Measurements from ENCODE around the gene HEMGN.
A peak's percentile ranks its signal among the peaks of the same experiment; 100 is the strongest.

The HEMGN gene

DNA sequence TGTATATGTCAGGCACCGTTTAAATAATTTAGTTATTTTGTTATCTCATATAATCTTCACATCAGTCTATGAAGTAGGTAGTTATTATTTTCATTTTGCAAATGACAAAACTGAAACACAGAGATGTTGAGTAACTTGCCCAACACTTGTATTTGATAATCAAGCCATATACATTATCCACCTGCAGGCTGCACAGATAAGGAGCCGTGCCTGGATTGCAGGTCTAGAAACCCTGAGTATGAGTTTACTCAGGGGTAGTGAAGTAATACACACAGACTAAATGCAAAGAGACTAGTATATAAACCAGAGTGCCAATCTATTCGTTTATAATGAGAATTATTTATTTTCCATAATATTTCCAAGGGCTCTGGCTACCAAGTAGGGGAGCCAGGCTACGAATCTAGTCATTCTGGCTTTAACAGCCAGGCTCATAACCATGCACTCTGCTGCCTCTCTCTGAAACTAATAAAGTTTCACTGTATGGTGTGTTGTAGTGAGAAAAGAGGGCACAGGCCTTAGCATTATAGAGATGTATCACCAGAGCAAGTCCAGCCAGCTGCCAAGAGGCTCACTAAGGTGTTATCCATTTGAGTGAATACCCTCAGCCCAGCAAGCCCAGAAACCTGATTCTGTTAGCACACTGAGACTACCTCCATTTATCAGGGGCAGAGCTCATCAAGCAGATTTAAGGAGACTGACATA is 4.5 kb downstream of the HEMGN start:
- DNase-seq (ENCODE audit: low read depth in 2 of 2, low spot score in 1 of 2), result no peak

GRCh38 chr9:97930972-97931371 is 7.0 kb downstream of the HEMGN start:
- no peak for DNase-seq (ENCODE audit: low read depth in 2 of 2, low spot score in 1 of 2)

DNA sequence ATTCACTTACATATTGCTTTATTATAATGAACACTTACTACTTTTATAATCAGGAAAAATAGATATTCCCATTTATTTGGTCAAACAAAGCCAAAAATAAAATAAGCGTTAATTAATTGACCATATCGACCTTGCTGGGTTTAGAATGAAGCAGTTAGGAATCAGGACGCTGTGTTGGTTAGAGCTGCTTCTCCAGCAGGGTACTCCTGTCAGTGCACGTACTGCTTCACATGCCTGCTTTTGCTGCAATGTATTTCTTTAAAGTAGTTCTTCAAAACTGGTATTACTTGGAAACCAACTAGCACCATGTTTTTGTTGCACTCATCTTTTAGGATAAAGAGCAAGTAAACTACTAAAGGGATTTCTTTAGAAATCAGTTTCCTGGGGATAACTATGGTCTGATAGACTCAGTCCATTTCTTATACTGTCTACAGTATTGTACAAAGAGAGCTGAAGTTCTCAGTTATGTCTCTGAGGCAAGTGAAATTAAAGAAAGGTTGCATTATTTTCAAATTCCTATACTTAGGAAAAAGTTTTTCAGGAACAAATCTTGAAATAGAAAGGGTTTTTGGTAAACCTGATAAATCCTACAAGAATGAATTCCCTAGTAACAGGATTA is 8.9 kb downstream of the HEMGN start:
- no peak for DNase-seq (ENCODE audit: low read depth in 2 of 2, low spot score in 1 of 2)

DNA sequence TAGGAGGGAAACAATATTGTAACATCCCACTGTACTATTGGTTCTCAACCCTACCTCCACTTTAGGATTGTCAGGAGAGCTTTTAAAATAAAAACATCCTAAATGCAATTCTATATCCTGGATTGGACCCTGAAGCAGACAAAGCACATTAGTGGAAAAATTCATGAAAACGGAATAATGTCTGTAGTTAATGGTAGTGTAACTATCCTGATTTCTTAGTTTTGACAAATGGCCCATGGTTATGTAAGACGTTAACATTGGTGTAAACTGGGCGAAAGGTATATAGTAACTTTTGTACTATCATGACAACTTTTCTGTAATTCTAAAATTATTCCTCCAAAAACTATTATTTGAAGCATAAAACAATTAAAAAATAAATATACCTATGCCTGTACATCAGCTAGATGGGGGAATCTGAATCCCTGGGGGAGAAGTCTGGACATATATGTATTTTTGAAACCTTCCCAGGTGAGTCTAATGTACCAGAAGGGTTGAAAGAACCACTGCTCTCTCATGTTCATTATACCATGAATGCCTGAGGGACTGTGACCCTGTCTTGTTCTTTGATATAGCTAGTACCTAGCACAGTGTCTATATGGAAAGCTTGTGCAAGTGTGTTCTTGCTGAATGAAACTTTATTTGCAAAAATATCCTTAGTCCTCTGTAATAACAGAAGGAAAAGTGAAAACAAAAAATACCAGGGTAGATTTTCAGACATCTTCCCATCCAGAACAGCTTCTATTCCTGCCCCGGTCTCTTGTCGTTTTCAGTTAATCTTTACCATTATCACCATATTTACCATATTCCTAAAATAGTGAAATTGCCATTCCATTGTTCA is 12.3 kb downstream of the HEMGN start:
- no peak for DNase-seq (ENCODE audit: low read depth in 2 of 2, low spot score in 1 of 2)

- no peak for DNase-seq (ENCODE audit: low read depth in 2 of 2, low spot score in 1 of 2)
These were observed 13.6 kb downstream of the HEMGN start for GRCh38 chr9:97924386-97924785.

DNA sequence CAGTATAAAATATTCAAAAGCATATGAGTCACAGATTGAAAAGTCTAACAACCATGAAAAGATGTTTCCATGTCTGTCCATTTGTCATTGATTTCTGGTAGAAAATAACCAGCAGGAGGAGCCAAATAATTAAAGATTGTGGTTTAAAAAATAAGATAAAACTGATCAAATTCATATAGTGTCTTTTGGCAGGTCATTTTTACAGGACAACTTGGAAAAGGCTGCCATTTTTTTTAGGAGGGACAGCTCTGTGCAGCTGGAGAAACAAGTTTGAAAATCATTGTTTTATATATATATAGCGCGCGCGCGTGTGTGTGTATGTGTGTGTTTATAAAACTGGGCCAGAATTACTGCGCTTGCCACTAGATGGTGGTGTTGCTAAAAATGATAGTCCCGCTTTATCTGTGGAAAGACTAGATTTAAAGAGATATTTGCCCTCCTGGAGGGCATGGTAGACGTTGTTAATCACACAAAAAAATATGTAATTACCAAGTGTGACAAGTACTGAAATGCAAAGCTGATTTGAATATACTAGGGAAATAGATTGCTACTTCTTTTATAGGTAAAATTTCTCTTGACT is 14.4 kb downstream of the HEMGN start:
- peak; percentile 45 to 52 for DNase-seq (ENCODE audit: low read depth in 2 of 2, low spot score in 1 of 2)

DNA sequence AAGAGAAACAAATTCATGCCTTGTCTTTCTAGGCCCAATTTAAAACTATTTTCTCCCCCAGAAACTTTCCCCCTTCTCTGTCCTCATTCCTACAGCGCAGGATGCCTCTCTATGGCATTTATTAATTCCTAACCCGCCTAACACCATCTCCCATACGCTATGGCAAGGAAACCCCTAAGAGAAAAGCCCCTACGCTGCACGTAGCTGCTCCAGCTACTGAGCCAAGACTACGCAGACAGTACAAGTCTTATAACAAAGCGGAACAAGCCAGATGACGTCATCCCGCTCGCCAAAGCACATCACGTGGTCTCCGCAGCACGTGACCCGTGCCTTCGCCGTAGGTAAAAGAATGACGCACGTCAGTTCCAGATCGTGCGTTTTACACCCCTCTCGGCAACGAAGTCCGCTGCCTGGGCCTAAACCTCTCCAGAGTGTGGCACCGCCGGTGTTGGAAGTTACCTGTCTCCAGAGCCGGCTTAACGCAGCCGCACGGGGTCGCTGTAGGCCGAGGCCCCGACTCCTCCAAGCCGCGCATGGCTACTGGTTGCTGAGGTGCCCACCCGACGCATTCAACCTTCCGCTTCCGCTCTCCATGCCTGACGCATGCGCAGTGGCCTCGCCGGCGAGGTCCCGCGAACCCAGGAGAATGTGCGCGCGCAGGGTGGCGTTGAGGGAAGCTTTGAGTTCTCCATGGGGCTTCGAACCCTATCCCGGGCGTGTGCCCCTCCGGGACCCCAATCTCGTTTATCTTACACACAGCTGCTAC is 15.8 kb downstream of the HEMGN start, which contains the start of gene TRMO:
TSS of gene TRMO (minus strand) at position 542 of the 766 bp plus-strand sequence. CDS start at position 535, 7 bp downstream.
- peak; percentile 96 for DNase-seq (ENCODE audit: low read depth in 2 of 2, low spot score in 1 of 2)

- no peak for DNase-seq (ENCODE audit: low read depth in 2 of 2, low spot score in 1 of 2)
These were observed 18.7 kb downstream of the HEMGN start for GRCh38 chr9:97919217-97919813.

DNA sequence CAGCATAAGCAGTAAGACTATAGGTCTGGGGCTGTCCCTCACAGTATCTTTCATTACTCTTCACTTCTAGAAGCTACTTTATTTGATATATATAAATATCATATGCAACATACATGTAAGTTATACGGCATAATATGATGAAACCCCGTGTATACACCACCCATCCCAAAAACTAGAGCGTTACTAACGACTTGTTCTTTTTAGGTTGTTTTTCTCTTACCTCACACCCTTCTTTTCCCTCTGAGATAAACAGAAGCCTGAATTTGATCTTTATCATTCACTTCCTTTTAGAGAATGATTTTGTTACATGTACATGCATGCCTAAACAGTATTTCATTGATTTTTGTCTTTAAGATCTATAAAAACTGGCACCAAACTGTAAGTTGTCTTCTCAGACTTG is 19.4 kb downstream of the HEMGN start:
- DNase-seq (ENCODE audit: low read depth in 2 of 2, low spot score in 1 of 2), result no peak

DNA sequence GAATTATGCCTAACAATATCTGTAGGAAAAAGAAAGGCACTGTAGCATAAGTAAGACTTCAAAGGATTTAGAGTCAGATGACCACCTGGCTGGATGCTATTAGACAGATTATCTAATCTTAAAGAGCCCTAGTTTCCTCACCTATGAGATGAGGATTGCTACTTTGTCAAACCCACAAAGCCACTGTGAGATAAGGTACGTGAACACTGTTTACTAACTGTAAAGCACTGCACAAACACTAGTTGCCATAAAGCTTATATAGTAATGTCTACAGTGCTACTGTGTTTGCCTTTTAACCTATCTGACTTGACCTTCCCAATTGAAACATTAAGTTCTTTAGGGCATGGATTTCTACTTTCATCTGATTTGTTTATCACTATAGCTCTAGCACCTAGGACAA is 26.0 kb downstream of the HEMGN start:
- DNase-seq (ENCODE audit: low read depth in 2 of 2, low spot score in 1 of 2), result no peak

DNA sequence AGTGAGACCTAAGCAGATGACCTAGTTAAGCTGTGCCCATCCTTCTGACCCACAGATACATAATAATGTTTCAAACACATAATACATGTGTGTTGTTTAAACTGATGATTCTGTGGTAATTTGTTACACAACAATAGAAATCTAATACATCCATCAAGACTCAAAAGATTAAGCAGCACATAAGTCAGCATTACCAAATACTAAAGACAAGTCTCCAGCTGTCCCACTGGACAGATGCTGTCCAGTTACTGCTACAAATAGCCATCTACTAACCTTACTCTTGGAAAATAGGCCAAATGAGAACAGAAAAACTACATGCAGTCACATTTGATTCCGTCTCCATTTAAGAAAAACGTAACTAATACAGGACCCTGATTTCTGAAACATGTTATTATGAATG is 26.4 kb downstream of the HEMGN start:
- no peak for DNase-seq (ENCODE audit: low read depth in 2 of 2, low spot score in 1 of 2)

DNA sequence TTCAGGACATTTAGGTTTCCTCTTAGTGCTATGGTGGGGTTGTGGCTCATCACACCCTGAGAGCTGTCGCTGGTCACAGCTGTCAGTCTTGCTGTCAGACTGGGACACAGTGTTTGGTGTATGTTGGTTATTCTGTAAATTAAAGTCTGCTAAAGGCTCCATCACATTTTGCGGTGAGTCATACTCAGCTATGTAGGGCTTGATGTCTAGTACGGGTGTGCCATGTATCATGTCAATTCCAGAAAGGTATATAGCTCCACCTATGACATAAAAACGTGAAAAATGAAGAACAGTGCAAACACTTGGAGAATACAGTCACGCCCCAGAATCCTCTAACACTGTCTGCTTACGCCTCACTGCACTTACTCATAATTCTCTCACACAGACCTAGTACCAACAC is 27.6 kb downstream of the HEMGN start:
- no peak for DNase-seq (ENCODE audit: low read depth in 2 of 2, low spot score in 1 of 2)

DNA sequence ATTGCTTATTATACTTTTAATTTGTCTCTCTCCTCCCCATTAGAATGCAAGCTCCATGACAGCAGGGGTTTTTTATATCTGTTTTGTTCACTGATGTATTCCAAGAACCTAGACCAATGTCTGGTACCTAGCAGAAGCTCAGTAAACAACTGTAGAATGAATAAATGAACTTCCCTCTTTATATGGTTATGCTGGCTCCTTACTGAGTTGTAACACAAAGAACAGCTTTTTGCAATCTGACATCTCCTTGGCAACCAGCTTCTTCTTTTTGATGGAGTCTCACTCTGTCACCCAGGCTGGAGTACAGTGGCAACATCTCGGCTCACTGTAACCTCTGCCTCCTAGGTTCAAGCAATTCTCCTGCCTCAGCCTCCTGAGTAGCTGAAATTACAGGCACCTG is 29.3 kb downstream of the HEMGN start:
- no peak for DNase-seq (ENCODE audit: low read depth in 2 of 2, low spot score in 1 of 2)

- no peak for DNase-seq (ENCODE audit: low read depth in 2 of 2, low spot score in 1 of 2)
These were observed 30.3 kb downstream of the HEMGN start for GRCh38 chr9:97907632-97908031.

DNA sequence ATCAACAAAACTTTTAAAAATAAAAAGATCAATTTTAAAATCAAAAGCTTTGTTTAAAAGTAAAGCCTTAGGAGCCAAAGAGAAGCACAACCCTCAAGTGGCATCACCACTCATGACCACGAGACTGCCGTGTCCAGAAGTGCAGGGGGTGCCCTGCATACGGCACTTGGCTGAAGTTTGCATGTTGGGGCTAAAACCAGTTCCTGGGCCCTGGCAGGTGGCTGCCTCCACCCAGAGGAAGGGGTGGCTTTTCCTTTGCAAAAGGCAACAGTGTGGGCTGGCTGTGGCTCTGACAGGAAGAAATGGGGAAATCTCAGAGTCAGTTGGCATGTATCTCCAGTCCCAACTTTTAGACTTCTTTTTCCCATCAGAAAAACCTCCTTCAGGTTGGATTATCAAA is 30.9 kb downstream of the HEMGN start:
- no peak for DNase-seq (ENCODE audit: low read depth in 2 of 2, low spot score in 1 of 2)

DNA sequence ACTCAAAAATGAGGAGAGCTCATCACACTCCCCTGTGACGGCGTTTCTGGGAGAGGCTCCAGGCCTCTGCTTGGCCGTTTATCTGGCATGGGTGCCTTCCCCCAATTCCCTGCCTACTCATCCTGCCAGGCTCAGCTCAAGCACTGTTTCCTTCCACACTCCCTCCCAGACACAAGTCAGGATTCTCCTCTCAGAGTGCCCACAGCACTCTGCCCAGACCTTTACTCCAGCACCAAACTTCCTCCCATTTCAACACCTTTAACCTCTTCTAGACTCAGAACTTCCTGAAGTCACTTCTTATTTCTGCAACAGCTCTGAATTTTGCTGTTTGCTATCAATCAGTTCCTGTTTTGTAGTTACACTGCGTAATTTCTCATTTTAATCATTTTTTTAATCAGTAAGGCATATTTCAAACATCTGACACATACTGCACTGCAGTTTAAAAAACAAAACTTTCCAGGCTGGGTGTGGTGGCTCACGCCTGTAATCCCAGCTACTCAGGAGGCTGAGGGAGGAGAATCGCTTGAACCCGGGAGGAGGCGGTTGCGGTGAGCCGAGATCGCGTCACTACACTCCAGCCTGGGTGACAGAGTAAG is 31.6 kb downstream of the HEMGN start:
- no peak for DNase-seq (ENCODE audit: low read depth in 2 of 2, low spot score in 1 of 2)

- DNase-seq (ENCODE audit: low read depth in 2 of 2, low spot score in 1 of 2), result no peak
These were observed 32.7 kb downstream of the HEMGN start for GRCh38 chr9:97905228-97905627.

- no peak for DNase-seq (ENCODE audit: low read depth in 2 of 2, low spot score in 1 of 2)
These were observed 33.2 kb downstream of the HEMGN start for GRCh38 chr9:97904725-97905124.

DNA sequence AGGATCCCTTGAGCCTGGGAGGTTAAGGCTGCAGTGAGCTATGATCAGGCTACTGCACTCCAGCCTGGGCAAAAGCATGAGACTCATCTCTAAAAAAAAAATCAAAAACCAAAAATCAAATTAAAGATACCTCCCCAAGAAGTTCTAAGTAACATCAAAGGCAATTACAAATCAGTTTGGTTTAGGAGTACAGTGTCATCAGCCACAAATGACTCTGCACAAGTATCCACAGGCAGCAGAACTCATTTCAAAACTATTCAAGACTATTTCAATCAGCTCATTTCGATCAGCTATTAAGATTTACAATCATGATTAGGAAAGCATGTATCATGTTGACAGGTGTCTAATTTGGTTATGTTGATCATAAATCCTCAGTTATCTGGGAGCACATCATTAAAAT is 34.8 kb downstream of the HEMGN start:
- no peak for DNase-seq (ENCODE audit: low read depth in 2 of 2, low spot score in 1 of 2)
